ENCODE measurements around the gene AFF3. TPM values are rescaled to one million over a fixed set of nuclear protein-coding genes. Genes with fewer than 3 reads are reported as not detected.

The AFF3 gene
- total and polyA plus RNA-seq, 4 experiments from 2014 or later, result 0.63 to 4.6 (median 3.6) TPM

GRCh38 chr2:99626158-99626557, 516.2 kb downstream of the AFF3 start:
- Mint-ChIP-seq H3K27me3 (no peaks in the 10 kb centered on the region), H3K4me3 (no peak overlapping the region), H3K4me1 (no peaks in the 10 kb centered on the region), H3K27ac (no peak overlapping the region), H3K36me3 (no peaks in the 10 kb centered on the region), H3K9me3 (no peaks in the 10 kb centered on the region)
- Histone ChIP-seq H3K4me1 (ENCODE audit: insufficient read depth, low read length) (no peaks in the 10 kb centered on the region), H3K27ac (ENCODE audit: low read depth, low read length) (no peak overlapping the region), H3K36me3 (ENCODE audit: insufficient read depth, low read length) (no peaks in the 10 kb centered on the region), H3K9me3 (ENCODE audit: control insufficient read depth in 1 of 2, low read length in 2 of 2) (no peaks in the 10 kb centered on the region), H3K27me3 (ENCODE audit: insufficient read depth, low read length) (no peaks in the 10 kb centered on the region), H3K4me3 (ENCODE audit: low read length in 2 of 2) (no peak overlapping the region)
- no peak for DNase-seq
- ChIA-PET CTCF (ENCODE audit: partially characterized antibody) (no interaction called here), POLR2A (ENCODE audit: partially characterized antibody) (no interaction called here)
- intact Hi-C loops (cut with micrococcal nuclease), result no loop called here

DNA sequence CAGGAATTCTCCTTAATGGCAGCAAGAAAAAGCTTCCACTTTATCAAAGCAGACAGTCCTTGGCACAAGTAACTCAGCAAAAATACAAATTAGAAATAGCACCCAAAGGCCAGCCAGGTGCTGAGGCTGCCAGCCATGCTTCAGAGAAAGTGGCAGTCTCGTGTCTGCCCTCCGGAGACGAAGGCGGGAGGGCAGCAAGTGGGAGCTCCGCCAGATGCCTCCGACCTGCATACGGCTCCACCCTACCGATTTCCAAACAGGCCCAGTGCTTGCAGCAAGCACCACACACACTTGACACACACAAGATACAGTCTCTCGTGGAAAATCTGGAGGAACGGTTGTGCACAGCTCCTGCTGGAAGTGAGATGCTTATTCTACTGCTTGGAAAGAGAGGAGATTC, 517.7 kb downstream of the AFF3 start:
- Mint-ChIP-seq H3K4me3 (no peak overlapping the region), H3K27me3 (no peaks in the 10 kb centered on the region), H3K36me3 (no peaks in the 10 kb centered on the region), H3K4me1 (no peaks in the 10 kb centered on the region), H3K9me3 (no peaks in the 10 kb centered on the region), H3K27ac (no peak overlapping the region)
- Histone ChIP-seq H3K36me3 (ENCODE audit: insufficient read depth, low read length) (no peaks in the 10 kb centered on the region), H3K4me3 (ENCODE audit: low read length in 2 of 2) (no peak overlapping the region), H3K27me3 (ENCODE audit: insufficient read depth, low read length) (no peaks in the 10 kb centered on the region), H3K9me3 (ENCODE audit: control insufficient read depth in 1 of 2, low read length in 2 of 2) (no peaks in the 10 kb centered on the region), H3K4me1 (ENCODE audit: insufficient read depth, low read length) (no peaks in the 10 kb centered on the region), H3K27ac (ENCODE audit: low read depth, low read length) (no peak overlapping the region)
- intact Hi-C loops (cut with micrococcal nuclease), result no loop called here
- ChIA-PET POLR2A (ENCODE audit: partially characterized antibody) (no interaction called here), CTCF (ENCODE audit: partially characterized antibody) (no interaction called here)
- DNase-seq, result no peak

DNA sequence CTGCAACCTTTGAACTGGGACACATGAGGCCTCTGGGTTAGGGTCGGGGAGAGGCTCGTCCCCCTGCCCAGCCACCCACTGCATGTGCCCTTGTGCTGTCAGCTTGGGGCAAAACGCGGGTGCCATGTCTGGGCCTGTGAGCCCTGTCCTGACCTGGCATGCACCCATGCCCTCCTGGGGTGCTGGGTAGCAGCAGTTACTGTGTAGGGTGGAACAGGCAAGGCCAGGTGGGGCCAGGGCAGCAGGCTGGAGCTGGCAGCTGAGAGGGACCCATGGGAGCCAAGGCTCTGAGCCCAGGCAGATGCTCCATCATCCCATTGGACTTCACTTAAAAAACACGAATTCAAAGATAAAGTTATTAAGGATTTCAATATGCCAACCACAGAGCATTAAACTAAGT, 518.8 kb downstream of the AFF3 start:
- Histone ChIP-seq H3K36me3 (ENCODE audit: insufficient read depth, low read length) (no peaks in the 10 kb centered on the region), H3K27me3 (ENCODE audit: insufficient read depth, low read length) (no peaks in the 10 kb centered on the region), H3K4me1 (ENCODE audit: insufficient read depth, low read length) (no peaks in the 10 kb centered on the region), H3K9me3 (ENCODE audit: control insufficient read depth in 1 of 2, low read length in 2 of 2) (no peaks in the 10 kb centered on the region), H3K4me3 (ENCODE audit: low read length in 2 of 2) (no peak overlapping the region), H3K27ac (ENCODE audit: low read depth, low read length) (no peak overlapping the region)
- DNase-seq, result no peak
- POLR2A ChIA-PET (ENCODE audit: partially characterized antibody), result no interaction called here
- H3K4me3 Mint-ChIP-seq, result no peak overlapping the region
- intact Hi-C loops (cut with micrococcal nuclease), result no loop called here
- no peaks in the 10 kb centered on the region for H3K9me3 Mint-ChIP-seq
- H3K36me3 Mint-ChIP-seq, result no peaks in the 10 kb centered on the region
- CTCF ChIA-PET (ENCODE audit: partially characterized antibody), result interaction anchor here (0.6 kb wide), 1 partner anchor 159 kb away, joined by 3 read pairs; no protein-coding TSS in a partner anchor
- no peaks in the 10 kb centered on the region for H3K27me3 Mint-ChIP-seq
- no peak overlapping the region for H3K27ac Mint-ChIP-seq
- peaks cover 0 to 3% (median 0%) of the 10 kb centered on the region in 4 donors for H3K4me1 Mint-ChIP-seq

DNA sequence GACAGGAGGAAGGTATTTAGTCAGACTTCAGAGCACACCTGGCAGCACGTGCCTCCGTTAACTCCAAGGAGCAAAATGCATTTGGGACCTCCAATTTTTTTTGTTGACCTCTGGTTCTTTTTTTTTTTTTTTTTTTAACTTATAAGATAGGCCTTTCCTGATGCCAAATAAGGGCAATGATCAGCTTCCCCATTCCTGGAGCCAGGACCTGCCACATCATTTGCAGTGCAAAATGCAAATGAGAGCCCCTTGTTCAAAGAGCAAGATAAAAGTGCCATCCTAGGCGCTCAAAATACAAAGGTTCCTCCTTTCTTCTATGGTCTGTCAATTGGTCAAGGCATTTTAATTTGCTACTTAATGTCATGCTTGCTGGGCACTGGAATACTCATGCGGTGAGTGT, 519.4 kb downstream of the AFF3 start:
- ChIA-PET CTCF (ENCODE audit: partially characterized antibody) (interaction anchor here (0.6 kb wide), 1 partner anchor 160 kb away, joined by 3 read pairs; no protein-coding TSS in a partner anchor), POLR2A (ENCODE audit: partially characterized antibody) (no interaction called here)
- Mint-ChIP-seq H3K27ac (no peak overlapping the region), H3K36me3 (no peaks in the 10 kb centered on the region), H3K27me3 (no peaks in the 10 kb centered on the region), H3K4me3 (no peak overlapping the region), H3K9me3 (no peaks in the 10 kb centered on the region), H3K4me1 (peaks cover 0 to 4% (median 0%) of the 10 kb centered on the region in 4 donors)
- Histone ChIP-seq H3K4me1 (ENCODE audit: insufficient read depth, low read length) (no peaks in the 10 kb centered on the region), H3K27me3 (ENCODE audit: insufficient read depth, low read length) (no peaks in the 10 kb centered on the region), H3K36me3 (ENCODE audit: insufficient read depth, low read length) (no peaks in the 10 kb centered on the region), H3K27ac (ENCODE audit: low read depth, low read length) (no peak overlapping the region), H3K9me3 (ENCODE audit: control insufficient read depth in 1 of 2, low read length in 2 of 2) (no peaks in the 10 kb centered on the region), H3K4me3 (ENCODE audit: low read length in 2 of 2) (no peak overlapping the region)
- intact Hi-C loops (cut with micrococcal nuclease), result no loop called here
- DNase-seq, result no peak

DNA sequence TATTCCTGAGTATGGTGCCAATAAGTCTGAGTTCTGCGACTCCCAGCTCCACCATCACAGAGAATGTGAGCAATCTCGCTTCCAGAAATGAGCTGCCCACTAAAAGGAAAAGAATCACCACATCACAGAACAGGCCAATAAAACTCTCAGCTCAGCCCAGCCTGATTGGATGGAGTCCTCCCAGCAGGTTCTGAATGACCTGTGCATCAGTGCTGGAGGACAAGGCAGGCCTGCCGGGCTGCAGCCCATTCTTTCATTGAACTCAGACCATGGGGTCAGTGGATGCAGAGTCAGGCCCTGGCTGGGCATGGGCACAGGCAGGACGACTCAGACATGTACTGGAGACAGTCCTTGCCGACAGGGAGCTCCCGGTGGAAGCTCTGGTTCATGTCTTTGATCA, 519.9 kb downstream of the AFF3 start:
- CTCF ChIA-PET (ENCODE audit: partially characterized antibody), result no interaction called here

GRCh38 chr2:99621774-99622173, 520.6 kb downstream of the AFF3 start:
- H3K4me3 ChIP-seq (ENCODE audit: low read length in 2 of 2), result no peak overlapping the region
- H3K4me1 ChIP-seq (ENCODE audit: insufficient read depth, low read length), result no peaks in the 10 kb centered on the region
- no peaks in the 10 kb centered on the region for H3K9me3 ChIP-seq (ENCODE audit: control insufficient read depth in 1 of 2, low read length in 2 of 2)
- H3K27me3 ChIP-seq (ENCODE audit: insufficient read depth, low read length), result no peaks in the 10 kb centered on the region
- DNase-seq, result no peak
- H3K36me3 ChIP-seq (ENCODE audit: insufficient read depth, low read length), result no peaks in the 10 kb centered on the region
- Mint-ChIP-seq H3K9me3 (no peaks in the 10 kb centered on the region), H3K36me3 (no peaks in the 10 kb centered on the region), H3K27ac (no peak overlapping the region), H3K4me1 (peaks cover 0 to 4% (median 0%) of the 10 kb centered on the region in 4 donors), H3K27me3 (no peaks in the 10 kb centered on the region), H3K4me3 (peak overlapping the region in 1 of 8 donors; percentile 32)
- ChIA-PET POLR2A (ENCODE audit: partially characterized antibody) (no interaction called here), CTCF (ENCODE audit: partially characterized antibody) (no interaction called here)
- intact Hi-C loops (cut with micrococcal nuclease), result no loop called here
- H3K27ac ChIP-seq (ENCODE audit: low read depth, low read length), result no peak overlapping the region

More for the DNA sequence above, 519.9 kb downstream of the AFF3 start:
- H3K4me3 Mint-ChIP-seq, result no peak overlapping the region
- Histone ChIP-seq H3K36me3 (ENCODE audit: insufficient read depth, low read length) (no peaks in the 10 kb centered on the region), H3K27ac (ENCODE audit: low read depth, low read length) (no peak overlapping the region), H3K27me3 (ENCODE audit: insufficient read depth, low read length) (no peaks in the 10 kb centered on the region), H3K4me3 (ENCODE audit: low read length in 2 of 2) (no peak overlapping the region), H3K9me3 (ENCODE audit: control insufficient read depth in 1 of 2, low read length in 2 of 2) (no peaks in the 10 kb centered on the region), H3K4me1 (ENCODE audit: insufficient read depth, low read length) (no peaks in the 10 kb centered on the region)
- no peaks in the 10 kb centered on the region for H3K36me3 Mint-ChIP-seq
- intact Hi-C loops (cut with micrococcal nuclease), result no loop called here
- peaks cover 0 to 4% (median 0%) of the 10 kb centered on the region in 4 donors for H3K4me1 Mint-ChIP-seq
- no peaks in the 10 kb centered on the region for H3K9me3 Mint-ChIP-seq
- DNase-seq, result no peak
- POLR2A ChIA-PET (ENCODE audit: partially characterized antibody), result no interaction called here
- H3K27ac Mint-ChIP-seq, result no peak overlapping the region
- H3K27me3 Mint-ChIP-seq, result no peaks in the 10 kb centered on the region

- H3K9me3 Mint-ChIP-seq, result no peaks in the 10 kb centered on the region
- Histone ChIP-seq H3K27ac (ENCODE audit: low read depth, low read length) (no peak overlapping the region), H3K9me3 (ENCODE audit: control insufficient read depth in 1 of 2, low read length in 2 of 2) (no peaks in the 10 kb centered on the region), H3K4me1 (ENCODE audit: insufficient read depth, low read length) (no peaks in the 10 kb centered on the region), H3K4me3 (ENCODE audit: low read length in 2 of 2) (no peak overlapping the region), H3K27me3 (ENCODE audit: insufficient read depth, low read length) (no peaks in the 10 kb centered on the region), H3K36me3 (ENCODE audit: insufficient read depth, low read length) (no peaks in the 10 kb centered on the region)
- ChIA-PET CTCF (ENCODE audit: partially characterized antibody) (no interaction called here), POLR2A (ENCODE audit: partially characterized antibody) (no interaction called here)
- no peak for DNase-seq
- H3K4me1 Mint-ChIP-seq, result peaks cover 0 to 4% (median 0%) of the 10 kb centered on the region in 4 donors
- H3K27me3 Mint-ChIP-seq, result no peaks in the 10 kb centered on the region
- no peaks in the 10 kb centered on the region for H3K36me3 Mint-ChIP-seq
- no peak overlapping the region for H3K27ac Mint-ChIP-seq
- intact Hi-C loops (cut with micrococcal nuclease), result no loop called here
- no peak overlapping the region for H3K4me3 Mint-ChIP-seq
These were observed 521.3 kb downstream of the AFF3 start for GRCh38 chr2:99621106-99621505.

GRCh38 chr2:99619151-99619550, 523.2 kb downstream of the AFF3 start:
- Histone ChIP-seq H3K4me3 (ENCODE audit: low read length in 2 of 2) (no peak overlapping the region), H3K9me3 (ENCODE audit: control insufficient read depth in 1 of 2, low read length in 2 of 2) (no peaks in the 10 kb centered on the region), H3K27ac (ENCODE audit: low read depth, low read length) (no peak overlapping the region), H3K4me1 (ENCODE audit: insufficient read depth, low read length) (no peaks in the 10 kb centered on the region), H3K27me3 (ENCODE audit: insufficient read depth, low read length) (no peaks in the 10 kb centered on the region), H3K36me3 (ENCODE audit: insufficient read depth, low read length) (no peaks in the 10 kb centered on the region)
- intact Hi-C loops (cut with micrococcal nuclease), result no loop called here
- Mint-ChIP-seq H3K4me3 (no peak overlapping the region), H3K9me3 (no peaks in the 10 kb centered on the region), H3K4me1 (peaks cover 0 to 4% (median 0%) of the 10 kb centered on the region in 4 donors), H3K36me3 (no peaks in the 10 kb centered on the region), H3K27me3 (no peaks in the 10 kb centered on the region), H3K27ac (no peak overlapping the region)
- ChIA-PET CTCF (ENCODE audit: partially characterized antibody) (no interaction called here), POLR2A (ENCODE audit: partially characterized antibody) (no interaction called here)
- DNase-seq, result no peak

Data from CD4-positive, alpha-beta memory T cell (primary cell).